ENCODE measurements around the gene ATG14. TPM values are rescaled to one million over a fixed set of nuclear protein-coding genes. Genes with fewer than 3 reads are reported as not detected.
"Not testable (repeated sequence)": the region's sequence is repeated elsewhere in the genome, so short reads cannot be mapped to it uniquely, and the experiment has no call there.

The ATG14 gene
- total and polyA plus RNA-seq, 4 donors = 16.6 to 19.8 (median 18.0) TPM

GRCh38 chr14:55434805-55435174, 23.2 kb upstream of the ATG14 start:
- Histone ChIP-seq H3K9me3 (ENCODE audit: control insufficient read depth, insufficient read depth, low read length) (no peaks in the 10 kb centered on the region), H3K27me3 (ENCODE audit: control insufficient read depth, insufficient read depth, low read length) (peaks cover 4% of the 10 kb centered on the region), H3K4me3 (ENCODE audit: low read depth, low read length) (no peak overlapping the region), H3K4me1 (ENCODE audit: control insufficient read depth, insufficient read depth, low read length) (no peaks in the 10 kb centered on the region), H3K36me3 (ENCODE audit: control insufficient read depth, insufficient read depth, low read length) (no peaks in the 10 kb centered on the region), H3K27ac (ENCODE audit: low read depth, low read length) (no peak overlapping the region)
- WGBS (ENCODE audit: insufficient coverage) = no CpG with 5 or more reads among the region's 3 CpGs
- no peak for DNase-seq (ENCODE audit: low read depth in 4 of 6, low spot score in 6 of 6)

- WGBS (ENCODE audit: insufficient coverage) = 20% methylated on average over 1 of the region's 6 CpGs
- Histone ChIP-seq H3K27me3 (ENCODE audit: control insufficient read depth, insufficient read depth, low read length) (peaks cover 4% of the 10 kb centered on the region), H3K9me3 (ENCODE audit: control insufficient read depth, insufficient read depth, low read length) (no peaks in the 10 kb centered on the region), H3K36me3 (ENCODE audit: control insufficient read depth, insufficient read depth, low read length) (no peaks in the 10 kb centered on the region), H3K4me1 (ENCODE audit: control insufficient read depth, insufficient read depth, low read length) (no peaks in the 10 kb centered on the region), H3K4me3 (ENCODE audit: low read depth, low read length) (no peak overlapping the region), H3K27ac (ENCODE audit: low read depth, low read length) (no peak overlapping the region)
- no peak for DNase-seq (ENCODE audit: low read depth in 4 of 6, low spot score in 6 of 6)
Measured at GRCh38 chr14:55433880-55434804, 22.5 kb upstream of the ATG14 start.

GRCh38 chr14:55432628-55433027, 21.0 kb upstream of the ATG14 start:
- H3K36me3 ChIP-seq (ENCODE audit: control insufficient read depth, insufficient read depth, low read length) = no peaks in the 10 kb centered on the region
- no CpG with 5 or more reads among the region's 3 CpGs for WGBS (ENCODE audit: insufficient coverage)
- no peak overlapping the region for H3K4me3 ChIP-seq (ENCODE audit: low read depth, low read length)
- no peaks in the 10 kb centered on the region for H3K9me3 ChIP-seq (ENCODE audit: control insufficient read depth, insufficient read depth, low read length)
- H3K4me1 ChIP-seq (ENCODE audit: control insufficient read depth, insufficient read depth, low read length) = no peaks in the 10 kb centered on the region
- H3K27ac ChIP-seq (ENCODE audit: low read depth, low read length) = no peak overlapping the region
- H3K27me3 ChIP-seq (ENCODE audit: control insufficient read depth, insufficient read depth, low read length) = peaks cover 4% of the 10 kb centered on the region
- no peak for DNase-seq (ENCODE audit: low read depth in 4 of 6, low spot score in 6 of 6)

GRCh38 chr14:55430024-55430690, 18.5 kb upstream of the ATG14 start:
- H3K27ac ChIP-seq (ENCODE audit: low read depth, low read length) = no peak overlapping the region
- H3K36me3 ChIP-seq (ENCODE audit: control insufficient read depth, insufficient read depth, low read length) = no peaks in the 10 kb centered on the region
- DNase-seq (ENCODE audit: low read depth in 4 of 6, low spot score in 6 of 6) = peak in 2 of 6 donors; percentile 36 to 38
- no CpG with 5 or more reads among the region's 1 CpG for WGBS (ENCODE audit: insufficient coverage)
- no peak overlapping the region for H3K4me3 ChIP-seq (ENCODE audit: low read depth, low read length)
- no peaks in the 10 kb centered on the region for H3K27me3 ChIP-seq (ENCODE audit: control insufficient read depth, insufficient read depth, low read length)
- H3K9me3 ChIP-seq (ENCODE audit: control insufficient read depth, insufficient read depth, low read length) = no peaks in the 10 kb centered on the region
- no peaks in the 10 kb centered on the region for H3K4me1 ChIP-seq (ENCODE audit: control insufficient read depth, insufficient read depth, low read length)

GRCh38 chr14:55427439-55427838, 15.8 kb upstream of the ATG14 start:
- 94% methylated on average over 2 of the region's 7 CpGs for WGBS (ENCODE audit: insufficient coverage)
- no peak for DNase-seq (ENCODE audit: low read depth in 4 of 6, low spot score in 6 of 6)
- H3K9me3 ChIP-seq (ENCODE audit: control insufficient read depth, insufficient read depth, low read length) = no peaks in the 10 kb centered on the region
- H3K4me1 ChIP-seq (ENCODE audit: control insufficient read depth, insufficient read depth, low read length) = no peaks in the 10 kb centered on the region
- H3K4me3 ChIP-seq (ENCODE audit: low read depth, low read length) = no peak overlapping the region
- H3K27me3 ChIP-seq (ENCODE audit: control insufficient read depth, insufficient read depth, low read length) = peaks cover 2% of the 10 kb centered on the region
- no peaks in the 10 kb centered on the region for H3K36me3 ChIP-seq (ENCODE audit: control insufficient read depth, insufficient read depth, low read length)
- H3K27ac ChIP-seq (ENCODE audit: low read depth, low read length) = no peak overlapping the region

GRCh38 chr14:55426891-55427290, 15.3 kb upstream of the ATG14 start:
- Histone ChIP-seq H3K36me3 (ENCODE audit: control insufficient read depth, insufficient read depth, low read length) (no peaks in the 10 kb centered on the region), H3K9me3 (ENCODE audit: control insufficient read depth, insufficient read depth, low read length) (no peaks in the 10 kb centered on the region), H3K4me3 (ENCODE audit: low read depth, low read length) (no peak overlapping the region), H3K27ac (ENCODE audit: low read depth, low read length) (no peak overlapping the region), H3K27me3 (ENCODE audit: control insufficient read depth, insufficient read depth, low read length) (peaks cover 2% of the 10 kb centered on the region), H3K4me1 (ENCODE audit: control insufficient read depth, insufficient read depth, low read length) (no peaks in the 10 kb centered on the region)
- no peak for DNase-seq (ENCODE audit: low read depth in 4 of 6, low spot score in 6 of 6)
- WGBS (ENCODE audit: insufficient coverage) = 86% methylated on average over 4 of the region's 4 CpGs

- Histone ChIP-seq H3K27ac (ENCODE audit: low read depth, low read length) (no peak overlapping the region), H3K4me1 (ENCODE audit: control insufficient read depth, insufficient read depth, low read length) (no peaks in the 10 kb centered on the region), H3K9me3 (ENCODE audit: control insufficient read depth, insufficient read depth, low read length) (no peaks in the 10 kb centered on the region), H3K4me3 (ENCODE audit: low read depth, low read length) (no peak overlapping the region), H3K36me3 (ENCODE audit: control insufficient read depth, insufficient read depth, low read length) (no peaks in the 10 kb centered on the region), H3K27me3 (ENCODE audit: control insufficient read depth, insufficient read depth, low read length) (peaks cover 2% of the 10 kb centered on the region)
- DNase-seq (ENCODE audit: low read depth in 4 of 6, low spot score in 6 of 6) = no peak
- WGBS (ENCODE audit: insufficient coverage) = no CpG with 5 or more reads among the region's 1 CpG
Measured at GRCh38 chr14:55425091-55425490, 13.5 kb upstream of the ATG14 start.

GRCh38 chr14:55423969-55424368, 12.3 kb upstream of the ATG14 start:
- Histone ChIP-seq H3K27ac (ENCODE audit: low read depth, low read length) (no peak overlapping the region), H3K36me3 (ENCODE audit: control insufficient read depth, insufficient read depth, low read length) (no peaks in the 10 kb centered on the region), H3K27me3 (ENCODE audit: control insufficient read depth, insufficient read depth, low read length) (peaks cover 2% of the 10 kb centered on the region), H3K9me3 (ENCODE audit: control insufficient read depth, insufficient read depth, low read length) (no peaks in the 10 kb centered on the region), H3K4me3 (ENCODE audit: low read depth, low read length) (no peak overlapping the region), H3K4me1 (ENCODE audit: control insufficient read depth, insufficient read depth, low read length) (no peaks in the 10 kb centered on the region)
- no peak for DNase-seq (ENCODE audit: low read depth in 4 of 6, low spot score in 6 of 6)
- no CpG with 5 or more reads among the region's 2 CpGs for WGBS (ENCODE audit: insufficient coverage)

GRCh38 chr14:55422338-55422737, 10.7 kb upstream of the ATG14 start:
- H3K4me1 ChIP-seq (ENCODE audit: control insufficient read depth, insufficient read depth, low read length); H3K4me3 ChIP-seq (ENCODE audit: low read depth, low read length); H3K9me3 ChIP-seq (ENCODE audit: control insufficient read depth, insufficient read depth, low read length); H3K36me3 ChIP-seq (ENCODE audit: control insufficient read depth, insufficient read depth, low read length); H3K27ac ChIP-seq (ENCODE audit: low read depth, low read length); DNase-seq (ENCODE audit: low read depth in 4 of 6, low spot score in 6 of 6); H3K27me3 ChIP-seq (ENCODE audit: control insufficient read depth, insufficient read depth, low read length): not testable (repeated sequence)
- 86% methylated on average over 11 of the region's 11 CpGs for WGBS (ENCODE audit: insufficient coverage)

GRCh38 chr14:55419663-55420062, 8.0 kb upstream of the ATG14 start:
- Histone ChIP-seq H3K36me3 (ENCODE audit: control insufficient read depth, insufficient read depth, low read length) (no peaks in the 10 kb centered on the region), H3K9me3 (ENCODE audit: control insufficient read depth, insufficient read depth, low read length) (no peaks in the 10 kb centered on the region), H3K4me3 (ENCODE audit: low read depth, low read length) (no peak overlapping the region), H3K4me1 (ENCODE audit: control insufficient read depth, insufficient read depth, low read length) (no peaks in the 10 kb centered on the region), H3K27me3 (ENCODE audit: control insufficient read depth, insufficient read depth, low read length) (peaks cover 3% of the 10 kb centered on the region), H3K27ac (ENCODE audit: low read depth, low read length) (no peak overlapping the region)
- no CpG with 5 or more reads among the region's 1 CpG for WGBS (ENCODE audit: insufficient coverage)
- DNase-seq (ENCODE audit: low read depth in 4 of 6, low spot score in 6 of 6) = no peak

Data from spinal cord (tissue), 10 donors.